ENCODE data around the gene ANKS1B. TPM values are rescaled to one million over a fixed set of nuclear protein-coding genes. Genes with fewer than 3 reads are reported as not detected.

Gene ANKS1B
- total and polyA plus RNA-seq, 4 donors = 0.03 to 3.4 (median 0.53) TPM

DNA sequence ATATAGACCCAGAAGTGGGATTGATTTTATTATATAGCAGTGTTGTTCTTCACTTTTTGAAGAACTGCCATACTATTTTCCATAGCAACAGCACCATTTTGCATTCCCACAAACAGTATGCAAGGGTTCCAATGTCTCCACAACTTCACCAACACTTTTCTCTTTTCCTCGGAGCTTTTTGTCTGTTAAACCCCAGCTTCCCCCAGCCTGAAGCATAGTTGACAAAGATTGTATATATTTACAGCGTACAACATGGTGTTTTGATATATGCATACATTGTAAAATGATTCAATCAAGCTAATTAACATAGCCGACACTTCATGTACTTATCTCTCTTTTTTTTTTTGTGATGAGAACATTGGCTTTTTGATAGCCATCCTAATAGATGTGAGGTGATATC is 982.6 kb downstream of the ANKS1B start:
- no peak for DNase-seq (ENCODE audit: low spot score)
- H3K9ac ChIP-seq (ENCODE audit: low read depth in 1 of 2, low read length in 2 of 2) = no peak overlapping the region
- WGBS = 80% methylated on average over 3 of the region's 3 CpGs
- H3K27ac ChIP-seq (ENCODE audit: low read depth in 1 of 2, low read length in 2 of 2) = no peak overlapping the region
- no peaks in the 10 kb centered on the region for H3K36me3 ChIP-seq (ENCODE audit: control insufficient read depth in 4 of 4, insufficient read depth in 3 of 4, low read depth in 1 of 4, low read length in 3 of 4)
- H3K4me3 ChIP-seq (ENCODE audit: low read depth in 1 of 3, low read length in 3 of 3) = no peak overlapping the region
- no peaks in the 10 kb centered on the region for H3K4me1 ChIP-seq (ENCODE audit: control insufficient read depth in 4 of 4, insufficient read depth in 4 of 4, low read length in 3 of 4)
- TF ChIP-seq HNF4G (IDR thresholded peaks at IDR 0.05) = no peak
- TF ChIP-seq NR2F2 (IDR thresholded peaks at IDR 0.05) = no peak
- TF ChIP-seq TAF1 (conservative IDR thresholded peaks at IDR 0.05) = no peak
- no peak for TF ChIP-seq GABPA (IDR thresholded peaks at IDR 0.05 in 1 of 2, conservative IDR thresholded peaks at IDR 0.05 in 1 of 2)
- no peak for TF ChIP-seq YY1 (IDR thresholded peaks at IDR 0.05)
- TF ChIP-seq, protein P1, sequence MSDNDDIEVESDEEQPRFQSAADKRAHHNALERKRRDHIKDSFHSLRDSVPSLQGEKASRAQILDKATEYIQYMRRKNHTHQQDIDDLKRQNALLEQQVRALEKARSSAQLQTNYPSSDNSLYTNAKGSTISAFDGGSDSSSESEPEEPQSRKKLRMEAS (IDR thresholded peaks at IDR 0.05) = no peak
- TF ChIP-seq JUND (IDR thresholded peaks at IDR 0.05) = no peak
- H3K27me3 ChIP-seq (ENCODE audit: control insufficient read depth in 4 of 4, insufficient read depth in 4 of 4, low read length in 3 of 4) = peaks cover 0 to 6% (median 0%) of the 10 kb centered on the region in 4 donors
- no peaks in the 10 kb centered on the region for H3K9me3 ChIP-seq (ENCODE audit: control insufficient read depth in 4 of 4, low read length in 3 of 4)

DNA sequence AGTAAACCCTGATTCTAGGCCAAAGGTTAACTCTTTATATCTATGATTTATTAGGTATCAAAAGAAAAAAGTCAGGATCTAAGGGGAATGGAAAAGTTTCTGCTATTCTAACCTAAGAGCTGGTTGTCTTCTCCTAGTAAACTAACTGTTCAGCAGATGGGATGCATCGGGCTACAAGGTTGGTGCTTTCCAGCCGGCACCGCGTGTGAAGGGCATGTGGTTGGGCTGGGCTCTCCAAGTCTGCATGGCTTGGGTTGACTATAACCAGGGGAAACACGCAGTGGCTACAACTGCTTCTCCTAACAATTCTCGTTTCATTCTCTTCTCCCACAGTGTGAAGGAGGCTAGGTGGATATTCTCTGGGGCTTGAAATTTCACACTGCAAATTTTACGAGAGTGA is 985.2 kb downstream of the ANKS1B start:
- Histone ChIP-seq H3K9ac (ENCODE audit: low read depth in 1 of 2, low read length in 2 of 2) (no peak overlapping the region), H3K27me3 (ENCODE audit: control insufficient read depth in 4 of 4, insufficient read depth in 4 of 4, low read length in 3 of 4) (peaks cover 0 to 6% (median 0%) of the 10 kb centered on the region in 4 donors)
- DNase-seq (ENCODE audit: low spot score) = no peak

DNA sequence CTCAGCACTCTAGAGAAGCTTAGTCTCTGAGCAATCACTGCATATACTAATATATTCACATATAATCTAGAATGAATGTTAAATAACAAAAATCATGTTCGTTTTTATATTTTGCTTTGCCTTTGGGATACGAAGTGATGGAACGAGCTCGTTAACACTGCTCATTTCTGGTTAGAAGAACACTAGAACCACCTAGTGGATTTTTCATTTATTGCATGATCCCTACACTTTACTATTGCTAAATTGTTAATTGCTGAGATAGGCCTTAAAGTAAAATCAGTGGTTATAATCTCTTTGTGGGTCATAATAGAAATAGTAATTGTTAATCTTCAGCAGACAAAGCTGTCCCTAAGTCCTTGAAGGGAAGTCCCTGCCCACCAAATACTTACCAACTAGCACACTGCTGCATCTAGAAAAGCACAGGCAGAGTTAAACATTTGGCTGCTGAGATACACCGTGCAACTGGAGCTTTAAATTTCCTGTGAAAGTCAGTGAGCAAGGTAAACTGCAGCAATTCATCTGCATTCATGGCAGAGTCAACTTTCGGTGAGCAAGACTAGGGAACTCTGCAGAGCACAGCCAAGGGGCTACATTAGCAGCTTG is 985.9 kb downstream of the ANKS1B start:
- no peak overlapping the region for H3K9ac ChIP-seq (ENCODE audit: low read depth in 1 of 2, low read length in 2 of 2)
- peaks cover 0 to 3% (median 0%) of the 10 kb centered on the region in 4 donors for H3K27me3 ChIP-seq (ENCODE audit: control insufficient read depth in 4 of 4, insufficient read depth in 4 of 4, low read length in 3 of 4)
- no peaks in the 10 kb centered on the region for H3K36me3 ChIP-seq (ENCODE audit: control insufficient read depth in 4 of 4, insufficient read depth in 3 of 4, low read depth in 1 of 4, low read length in 3 of 4)
- no peak for DNase-seq (ENCODE audit: low spot score)
- H3K4me3 ChIP-seq (ENCODE audit: low read depth in 1 of 3, low read length in 3 of 3) = no peak overlapping the region
- 21% methylated on average over 6 of the region's 6 CpGs for WGBS
- TF ChIP-seq, protein P1 (IDR thresholded peaks at IDR 0.05) = no peak
- peak; percentile 92 to 94 for TF ChIP-seq RAD21 (IDR thresholded peaks at IDR 0.05)
- no peak for TF ChIP-seq RXRA (IDR thresholded peaks at IDR 0.05)
- no peak for TF ChIP-seq EGR1 (IDR thresholded peaks at IDR 0.05; ENCODE audit: low read depth in 2 of 2)
- TF ChIP-seq, protein P2, sequence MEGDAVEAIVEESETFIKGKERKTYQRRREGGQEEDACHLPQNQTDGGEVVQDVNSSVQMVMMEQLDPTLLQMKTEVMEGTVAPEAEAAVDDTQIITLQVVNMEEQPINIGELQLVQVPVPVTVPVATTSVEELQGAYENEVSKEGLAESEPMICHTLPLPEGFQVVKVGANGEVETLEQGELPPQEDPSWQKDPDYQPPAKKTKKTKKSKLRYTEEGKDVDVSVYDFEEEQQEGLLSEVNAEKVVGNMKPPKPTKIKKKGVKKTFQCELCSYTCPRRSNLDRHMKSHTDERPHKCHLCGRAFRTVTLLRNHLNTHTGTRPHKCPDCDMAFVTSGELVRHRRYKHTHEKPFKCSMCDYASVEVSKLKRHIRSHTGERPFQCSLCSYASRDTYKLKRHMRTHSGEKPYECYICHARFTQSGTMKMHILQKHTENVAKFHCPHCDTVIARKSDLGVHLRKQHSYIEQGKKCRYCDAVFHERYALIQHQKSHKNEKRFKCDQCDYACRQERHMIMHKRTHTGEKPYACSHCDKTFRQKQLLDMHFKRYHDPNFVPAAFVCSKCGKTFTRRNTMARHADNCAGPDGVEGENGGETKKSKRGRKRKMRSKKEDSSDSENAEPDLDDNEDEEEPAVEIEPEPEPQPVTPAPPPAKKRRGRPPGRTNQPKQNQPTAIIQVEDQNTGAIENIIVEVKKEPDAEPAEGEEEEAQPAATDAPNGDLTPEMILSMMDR (IDR thresholded peaks at IDR 0.05; ENCODE audit: low read depth, low read length, missing input control) = peak; percentile 77
- H3K9me3 ChIP-seq (ENCODE audit: control insufficient read depth in 4 of 4, low read length in 3 of 4) = no peaks in the 10 kb centered on the region
- H3K4me1 ChIP-seq (ENCODE audit: control insufficient read depth in 4 of 4, insufficient read depth in 4 of 4, low read length in 3 of 4) = no peaks in the 10 kb centered on the region
- H3K27ac ChIP-seq (ENCODE audit: low read depth in 1 of 2, low read length in 2 of 2) = no peak overlapping the region

More for the DNA sequence above, 985.2 kb downstream of the ANKS1B start:
- TF ChIP-seq EGR1 (IDR thresholded peaks at IDR 0.05; ENCODE audit: low read depth in 2 of 2) (no peak), SP1 (IDR thresholded peaks at IDR 0.05) (no peak), FOXA2 (IDR thresholded peaks at IDR 0.05) (no peak), FOXA1 (IDR thresholded peaks at IDR 0.05) (no peak)
- TF ChIP-seq, protein P3, sequence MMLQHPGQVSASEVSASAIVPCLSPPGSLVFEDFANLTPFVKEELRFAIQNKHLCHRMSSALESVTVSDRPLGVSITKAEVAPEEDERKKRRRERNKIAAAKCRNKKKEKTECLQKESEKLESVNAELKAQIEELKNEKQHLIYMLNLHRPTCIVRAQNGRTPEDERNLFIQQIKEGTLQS (IDR thresholded peaks at IDR 0.05) = no peak
- Histone ChIP-seq H3K36me3 (ENCODE audit: control insufficient read depth in 4 of 4, insufficient read depth in 3 of 4, low read depth in 1 of 4, low read length in 3 of 4) (no peaks in the 10 kb centered on the region), H3K4me3 (ENCODE audit: low read depth in 1 of 3, low read length in 3 of 3) (no peak overlapping the region), H3K27ac (ENCODE audit: low read depth in 1 of 2, low read length in 2 of 2) (no peak overlapping the region), H3K4me1 (ENCODE audit: control insufficient read depth in 4 of 4, insufficient read depth in 4 of 4, low read length in 3 of 4) (no peaks in the 10 kb centered on the region), H3K9me3 (ENCODE audit: control insufficient read depth in 4 of 4, low read length in 3 of 4) (no peaks in the 10 kb centered on the region)
- 87% methylated on average over 7 of the region's 7 CpGs for WGBS
